IPS-11a (cell line): ENCODE measurements around the gene DAZAP2.
"Not testable (repeated sequence)": the region's sequence is repeated elsewhere in the genome, so short reads cannot be mapped to it uniquely, and the experiment has no call there.

Experiments used
- H3K4me3 ChIP-seq: one replicate; pipeline ENCODE4 v1.5.1; 2013; ENCODE audit warnings: low read depth, low read length, control low read depth

Gene DAZAP2

DNA sequence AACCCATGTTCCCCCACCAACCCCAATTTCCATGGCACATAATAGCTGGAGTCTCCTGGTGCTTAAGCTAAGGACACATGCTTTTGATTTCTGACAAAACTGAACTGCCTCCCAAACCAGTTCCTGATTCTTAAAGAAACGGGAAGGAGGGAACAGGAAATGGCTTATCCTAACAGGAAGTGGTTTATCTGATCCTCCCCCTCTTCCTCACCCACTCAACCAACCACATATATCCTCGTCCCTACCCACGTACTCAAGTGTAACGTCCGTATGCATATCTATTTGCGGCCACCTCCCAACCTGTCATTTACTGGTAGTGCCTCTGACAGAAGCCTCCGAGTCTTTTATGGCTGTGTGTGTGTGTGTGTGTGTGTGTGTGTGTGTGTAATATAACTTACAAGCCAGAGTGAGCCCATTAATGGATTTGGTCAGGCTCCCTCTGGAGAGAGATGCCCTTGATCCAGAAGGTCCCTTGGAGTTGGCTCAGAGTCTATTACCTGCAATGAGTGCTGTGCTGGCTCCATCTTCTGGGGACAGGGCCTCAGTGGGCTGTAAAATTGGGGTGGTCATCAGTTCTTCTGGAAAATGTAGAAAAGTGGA is 7.7 kb downstream of the DAZAP2 start:
- no peak overlapping the region for H3K4me3 ChIP-seq

DNA sequence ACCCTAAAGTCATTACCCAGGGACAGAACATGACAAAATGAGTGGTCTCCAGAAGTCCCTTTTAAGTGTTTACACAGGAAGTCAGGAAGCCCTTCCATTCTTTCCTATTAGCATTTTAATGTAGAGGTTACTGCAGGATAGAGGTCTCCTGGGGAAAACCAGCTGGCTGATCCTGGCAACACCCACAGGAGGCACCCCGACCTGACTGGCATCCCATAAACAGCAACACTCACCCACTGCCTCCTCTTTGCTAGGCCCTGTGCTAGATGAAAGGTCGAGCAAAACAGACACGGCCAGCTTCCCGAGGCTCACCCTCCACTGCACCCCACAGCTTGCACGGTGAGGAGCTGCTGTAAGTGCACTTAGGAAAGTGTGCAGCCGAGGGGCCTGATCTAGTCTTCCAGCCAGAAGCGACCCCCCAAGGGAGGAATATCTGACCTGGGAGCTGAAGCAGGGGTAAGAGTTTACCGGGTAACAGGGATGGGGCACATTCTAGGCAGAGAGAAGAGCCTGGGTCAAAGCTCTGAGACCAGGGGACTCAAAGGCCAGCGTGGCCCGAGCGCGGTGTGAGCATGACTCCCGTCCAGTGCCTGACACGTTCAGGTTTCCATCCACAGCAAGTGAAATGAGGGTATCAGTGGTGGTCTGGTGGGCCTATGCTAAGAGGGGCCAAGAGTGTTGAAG is 9.0 kb downstream of the DAZAP2 start:
- H3K4me3 ChIP-seq = no peak overlapping the region

DNA sequence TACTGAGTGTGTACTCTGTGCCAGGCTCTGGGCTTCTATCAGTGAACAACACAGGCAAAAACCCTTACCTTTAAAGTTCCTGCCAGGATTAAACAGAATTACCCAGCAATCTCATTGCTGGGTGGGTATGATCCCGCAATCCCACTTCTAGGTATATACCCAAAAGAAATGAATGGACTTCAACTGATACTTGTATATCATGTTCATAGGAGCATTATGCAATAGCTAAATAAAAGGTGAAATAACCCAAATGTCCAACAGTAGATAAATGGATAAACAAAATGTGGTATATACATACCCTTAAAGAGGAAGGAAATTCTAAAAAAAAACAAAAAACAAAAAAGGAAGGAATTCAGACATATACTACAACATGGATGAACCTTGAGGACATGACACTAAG is 14.7 kb downstream of the DAZAP2 start:
- H3K4me3 ChIP-seq = no peak overlapping the region

DNA sequence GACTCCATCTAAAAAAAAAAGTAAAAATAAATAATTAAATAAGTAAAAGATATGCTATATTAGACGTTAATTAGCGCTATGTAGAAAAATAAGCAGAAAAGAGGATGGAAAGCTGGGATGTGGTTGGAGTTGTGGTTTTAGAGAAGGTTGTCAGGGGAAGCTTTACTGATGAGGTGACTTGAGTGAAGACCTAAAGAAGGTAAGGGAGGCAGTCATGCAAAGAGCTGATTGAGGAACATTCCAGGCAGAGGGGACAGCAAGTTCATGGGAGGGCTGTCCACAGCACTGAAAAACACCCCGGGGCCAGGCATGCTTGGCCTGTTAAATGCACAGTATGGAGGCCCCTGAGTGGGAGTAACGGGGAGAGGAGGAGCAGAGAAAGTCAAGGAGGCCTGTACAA is 15.9 kb downstream of the DAZAP2 start:
- H3K4me3 ChIP-seq = no peak overlapping the region

DNA sequence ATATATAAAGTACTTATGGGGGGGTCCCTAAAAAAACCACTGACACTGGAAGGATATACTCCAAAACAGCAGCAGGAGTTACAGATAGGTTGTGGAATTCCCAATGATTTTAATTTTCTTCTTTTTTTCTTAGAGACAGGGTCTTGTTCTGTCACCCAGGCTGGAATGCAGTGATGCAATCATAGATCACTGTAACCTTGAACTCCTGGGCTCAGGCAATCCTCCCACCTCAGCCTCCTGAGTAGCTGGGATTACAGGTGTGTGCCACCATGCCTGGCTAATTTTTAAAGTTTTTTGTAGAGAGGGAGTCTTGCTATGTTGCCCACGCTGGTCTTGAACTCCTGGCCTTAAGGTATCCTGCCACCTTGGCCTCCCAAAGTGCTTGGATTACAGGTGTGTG is 21.0 kb downstream of the DAZAP2 start:
- H3K4me3 ChIP-seq = not testable (repeated sequence)

DNA sequence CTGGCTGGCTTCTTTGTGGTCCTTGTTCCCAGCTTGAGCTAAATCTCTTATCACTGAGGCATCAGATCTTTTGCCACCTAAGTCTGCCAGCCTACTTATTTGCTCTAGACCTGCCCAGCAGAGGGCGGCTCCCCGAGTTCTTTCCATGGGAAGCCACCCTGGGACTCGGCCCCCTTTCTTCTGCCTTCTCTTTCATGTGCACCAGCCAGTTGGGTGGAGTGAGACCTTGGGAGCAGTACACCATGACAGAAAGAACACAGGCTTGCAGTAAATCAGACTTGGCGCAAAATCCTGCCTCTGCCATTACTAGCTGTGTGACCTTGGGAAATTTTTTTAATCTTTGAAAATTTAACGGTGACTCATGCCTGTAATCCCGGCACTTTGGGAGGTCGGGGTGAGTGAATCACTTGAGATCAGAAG is 24.1 kb downstream of the DAZAP2 start:
- H3K4me3 ChIP-seq = no peak overlapping the region

DNA sequence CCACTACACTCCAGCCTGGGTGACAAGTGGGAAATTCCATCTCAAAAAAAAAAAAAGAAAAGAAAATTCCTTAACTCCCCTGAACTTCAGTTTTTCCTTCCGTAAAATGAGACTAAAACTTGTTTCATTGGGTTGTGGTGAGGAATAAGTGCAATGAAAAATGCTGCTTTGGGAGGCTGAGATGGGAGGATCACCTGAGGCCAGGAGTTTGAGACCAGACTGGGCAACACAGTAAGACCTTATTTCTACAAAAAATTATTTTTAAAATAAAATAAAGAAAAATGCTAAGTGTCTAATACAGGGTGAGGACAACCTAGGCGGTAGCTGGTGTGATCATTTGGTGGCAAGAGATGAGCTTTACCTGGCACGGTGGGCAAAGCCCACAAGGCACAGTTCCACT is 24.7 kb downstream of the DAZAP2 start:
- no peak overlapping the region for H3K4me3 ChIP-seq

DNA sequence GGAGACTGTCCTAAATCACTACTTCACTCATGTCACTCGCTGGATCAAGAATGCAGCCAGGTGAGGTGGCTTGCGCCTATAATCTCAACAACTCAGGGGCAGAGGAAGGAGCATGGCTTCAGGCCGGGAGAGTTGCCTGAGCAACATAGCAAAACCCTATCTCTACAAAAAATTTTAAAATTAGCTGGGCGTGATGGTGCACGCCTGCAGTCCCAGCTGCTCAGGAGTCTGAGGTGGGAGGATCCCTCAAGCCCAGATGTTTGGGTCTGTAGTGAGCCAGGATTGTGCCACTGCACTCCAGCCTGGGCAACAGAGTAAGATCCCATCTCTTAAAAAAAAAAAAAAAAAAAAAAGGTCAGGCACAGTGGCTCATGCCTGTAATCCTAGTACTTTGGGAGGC is 25.7 kb downstream of the DAZAP2 start:
- H3K4me3 ChIP-seq = no peak overlapping the region

DNA sequence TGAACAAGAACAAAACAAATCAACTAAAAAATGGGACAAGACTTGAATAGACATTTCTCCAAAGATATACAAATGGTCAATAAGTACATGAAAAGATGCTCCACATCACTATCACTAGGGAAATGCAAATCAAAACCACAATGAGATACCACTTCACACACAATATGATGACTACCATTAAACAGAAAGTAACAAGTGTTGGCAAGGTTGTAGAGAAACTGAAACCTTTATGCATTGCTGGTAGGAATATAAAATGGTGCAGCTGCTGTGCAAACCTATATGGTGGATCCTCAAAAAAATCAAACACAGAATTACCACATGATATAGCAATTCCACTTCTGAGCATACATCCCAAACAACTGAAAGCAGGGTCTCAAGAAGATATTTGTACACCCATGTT is 26.4 kb downstream of the DAZAP2 start:
- no peak overlapping the region for H3K4me3 ChIP-seq

DNA sequence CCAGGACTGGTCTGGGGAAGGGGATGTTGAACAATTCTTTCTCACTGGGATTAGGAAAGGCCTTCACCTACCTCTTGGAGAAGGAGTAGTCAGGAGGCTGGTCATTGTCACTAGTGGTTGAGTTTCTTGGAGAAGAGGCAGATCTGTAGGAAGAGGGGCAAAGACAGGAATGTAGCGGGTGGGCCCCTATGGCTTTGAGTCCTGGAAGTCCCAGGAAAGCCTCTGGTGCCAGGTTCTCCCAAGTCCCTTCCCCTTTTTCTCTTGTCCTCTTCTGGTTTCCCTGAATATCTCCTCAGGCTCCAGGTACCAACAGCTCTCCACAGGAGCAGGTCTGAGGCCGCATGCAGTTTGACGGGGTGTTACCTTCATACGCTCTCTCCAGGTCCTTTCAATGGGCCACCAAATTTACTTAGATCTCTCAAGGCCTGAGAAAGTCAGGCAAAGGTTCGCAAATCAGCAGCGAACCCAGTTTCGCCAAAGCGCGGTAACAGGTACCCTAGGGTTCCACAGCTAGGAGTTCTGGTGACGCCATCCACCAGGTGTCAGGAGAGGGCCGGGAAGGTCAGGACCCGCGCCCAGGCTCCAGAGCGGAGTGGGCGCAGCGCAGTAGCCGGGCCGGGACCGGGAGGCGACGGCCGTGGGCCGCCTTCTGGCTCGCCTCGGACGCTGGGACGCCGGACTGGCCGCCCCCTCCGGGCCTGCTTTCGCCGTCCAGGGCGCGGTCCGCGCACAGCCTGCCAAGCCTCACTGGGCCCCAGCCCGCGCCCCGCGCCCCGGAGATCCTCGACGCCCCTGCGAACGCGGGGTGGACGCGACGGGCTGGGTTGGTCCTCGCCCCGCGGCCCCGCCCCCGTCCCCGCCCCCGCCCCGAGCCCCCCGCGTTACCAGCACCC is 30.8 kb downstream of the DAZAP2 start:
- peak overlapping the region; percentile 45 for H3K4me3 ChIP-seq

DNA sequence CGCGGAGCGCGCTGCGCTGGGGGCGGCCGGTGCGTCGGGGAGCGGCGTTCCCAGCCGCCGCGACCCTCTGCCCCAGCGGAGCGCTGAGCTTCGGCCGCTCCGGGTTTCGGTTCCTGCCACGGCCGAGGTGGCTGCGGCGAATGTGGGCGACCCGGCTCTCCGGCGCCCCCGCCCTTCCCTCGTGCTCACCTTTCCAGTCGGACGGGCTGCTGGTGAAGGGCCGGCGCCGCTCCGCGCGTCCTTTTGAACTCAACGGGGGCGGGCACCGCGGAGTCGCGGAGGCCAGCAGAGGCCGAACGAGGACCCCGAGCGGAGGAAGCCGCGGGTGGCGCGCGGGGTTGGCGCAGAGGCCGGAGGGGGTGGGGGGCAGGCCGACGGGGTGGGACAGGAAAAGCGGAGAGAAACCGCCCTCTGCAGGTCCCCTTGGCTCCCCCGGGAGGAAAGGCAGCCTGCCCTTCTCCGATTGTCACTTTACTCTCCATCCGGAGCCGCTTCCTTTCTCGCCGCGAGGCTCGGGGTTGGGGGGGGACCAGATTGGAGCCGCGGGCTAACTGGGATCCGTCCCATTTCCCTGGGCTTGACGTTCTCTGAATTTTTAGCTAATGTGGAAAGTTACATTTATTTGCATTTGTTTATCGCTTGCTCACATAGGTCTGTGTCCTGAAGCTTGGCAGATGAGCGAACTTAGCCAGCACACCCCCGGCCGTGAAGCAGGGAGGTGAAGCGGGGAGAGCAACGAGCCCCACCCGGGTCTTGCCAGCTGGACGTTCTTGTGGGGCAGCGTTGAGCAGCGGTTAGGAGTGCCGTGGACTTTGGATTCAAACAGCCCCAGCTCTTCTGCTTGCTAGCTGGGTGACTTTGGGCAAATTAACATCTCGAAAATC is 31.7 kb downstream of the DAZAP2 start, which contains the start of gene SMAGP:
SMAGP (minus strand) TSS at position 349 of the 884 bp plus-strand sequence. CDS start 1,137 bp downstream, outside the sequence.
- peak within 1 kb of the TSS; percentile 65 for H3K4me3 ChIP-seq

DNA sequence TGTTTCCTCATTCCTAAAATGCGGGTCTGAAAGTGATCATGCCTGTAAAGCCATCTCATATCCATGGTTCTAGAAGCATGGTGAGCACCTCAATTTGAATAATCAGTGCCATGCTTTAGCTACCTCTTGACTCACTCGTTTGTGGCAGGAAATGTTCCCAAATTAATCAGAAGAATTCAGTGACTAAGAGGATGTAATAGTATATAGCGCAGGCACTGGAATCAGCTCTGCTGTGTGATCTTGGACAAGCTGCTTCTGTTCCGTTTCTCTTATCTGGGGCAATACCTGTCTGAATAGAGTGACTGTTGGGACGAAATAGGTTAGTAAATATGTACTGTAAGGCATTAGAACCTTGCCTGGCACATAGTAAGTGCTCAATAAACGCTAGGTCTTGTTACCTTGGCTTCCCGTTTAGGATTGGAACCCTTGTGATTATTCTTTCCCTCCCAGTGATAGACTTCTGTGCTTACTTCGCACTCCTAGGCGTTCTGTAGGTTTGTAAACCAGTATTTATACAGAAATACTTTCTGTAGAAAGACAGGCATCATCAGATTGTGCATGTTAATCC is 32.4 kb downstream of the DAZAP2 start:
- H3K4me3 ChIP-seq = peak overlapping the region; percentile 65

DNA sequence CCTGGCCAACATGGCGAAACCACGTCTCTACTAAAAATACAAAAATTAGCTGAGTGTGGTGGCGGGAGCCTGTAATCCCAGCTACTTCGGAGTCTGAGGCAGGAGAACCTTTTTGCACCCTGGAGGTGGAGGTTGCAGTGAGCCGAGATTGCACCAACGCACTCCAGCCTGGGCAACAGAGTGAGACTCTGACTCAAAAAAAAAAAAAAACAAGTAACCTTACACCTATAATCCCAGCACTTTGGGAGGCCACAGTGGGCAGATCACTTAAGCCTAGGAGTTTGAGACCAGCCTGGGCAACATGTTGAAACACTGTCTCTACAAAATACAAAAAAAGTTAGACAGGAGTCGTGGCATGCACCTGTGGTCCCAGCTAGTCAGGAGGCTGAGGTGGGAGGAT is 34.2 kb downstream of the DAZAP2 start:
- not testable (repeated sequence) for H3K4me3 ChIP-seq

DNA sequence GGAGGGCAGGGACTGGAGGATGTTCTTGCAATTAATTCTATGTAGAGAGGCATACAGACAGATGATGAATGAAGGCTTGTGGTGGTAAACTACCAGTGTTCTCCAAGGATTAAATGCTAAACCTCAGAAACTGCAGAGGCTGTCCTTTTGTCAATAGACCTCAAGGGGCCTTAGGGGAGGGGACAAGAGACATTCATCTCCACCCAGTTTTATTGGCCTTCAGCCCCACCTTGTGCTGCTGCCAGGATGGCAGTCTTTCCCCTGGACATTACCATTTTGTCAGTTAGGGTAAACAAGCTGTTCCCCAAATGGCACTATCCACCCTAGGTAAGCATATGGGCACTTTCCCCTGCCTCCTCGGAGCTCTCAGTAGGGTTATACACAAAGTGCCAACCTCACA is 36.5 kb downstream of the DAZAP2 start:
- no peak overlapping the region for H3K4me3 ChIP-seq

DNA sequence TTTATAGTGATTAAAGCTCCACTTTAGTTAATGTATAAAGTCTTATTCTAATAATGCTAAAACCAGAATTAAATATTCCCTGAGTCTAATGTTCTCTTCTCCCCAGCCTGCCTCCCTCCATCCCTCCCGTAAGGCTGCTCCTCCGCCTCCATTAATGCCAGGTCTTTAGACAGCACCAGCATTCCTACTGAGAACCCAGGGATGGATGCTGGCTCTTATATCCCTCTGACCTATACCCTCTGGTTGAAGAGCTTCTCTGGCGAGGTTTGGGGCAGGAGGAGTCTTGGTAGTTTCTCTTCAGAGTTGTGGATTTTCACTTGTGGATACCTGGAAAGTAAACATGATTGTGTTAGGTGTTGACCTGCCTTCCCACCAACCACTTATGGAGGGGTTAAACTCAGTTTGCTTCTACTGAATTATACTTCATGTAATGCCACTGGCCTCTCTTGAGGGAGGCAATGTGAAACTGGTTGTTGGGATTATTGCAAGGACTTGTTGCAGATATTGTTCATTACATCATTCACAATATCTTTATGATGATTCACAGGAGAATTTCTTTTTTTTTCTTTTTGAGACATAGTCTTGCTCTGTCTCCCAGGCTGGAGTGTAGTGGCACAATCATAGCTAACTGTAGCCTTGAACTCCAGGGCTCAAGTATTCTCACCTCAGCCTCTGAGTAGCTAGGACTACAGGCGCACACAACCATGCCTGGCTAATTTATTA is 42.7 kb downstream of the DAZAP2 start:
- H3K4me3 ChIP-seq = no peak overlapping the region

DNA sequence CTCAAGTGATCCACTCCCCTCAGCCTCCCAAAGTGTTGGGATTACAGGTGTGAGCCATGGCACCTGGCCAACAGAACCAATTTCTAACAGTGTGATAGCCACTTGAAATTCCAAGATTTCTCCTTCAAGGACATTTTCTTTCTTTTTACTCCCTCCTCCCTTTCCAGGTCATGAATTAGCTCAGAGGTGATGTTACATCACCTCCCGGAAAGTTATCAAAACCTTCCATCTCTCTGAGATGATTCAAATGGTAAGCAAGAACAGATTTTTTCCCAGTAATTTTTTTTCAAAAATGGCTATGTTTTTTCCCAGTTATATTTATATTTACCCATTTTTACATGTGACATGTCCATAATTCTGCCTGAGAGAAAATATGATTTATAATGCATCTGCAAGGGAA is 47.2 kb downstream of the DAZAP2 start:
- no peak overlapping the region for H3K4me3 ChIP-seq

DNA sequence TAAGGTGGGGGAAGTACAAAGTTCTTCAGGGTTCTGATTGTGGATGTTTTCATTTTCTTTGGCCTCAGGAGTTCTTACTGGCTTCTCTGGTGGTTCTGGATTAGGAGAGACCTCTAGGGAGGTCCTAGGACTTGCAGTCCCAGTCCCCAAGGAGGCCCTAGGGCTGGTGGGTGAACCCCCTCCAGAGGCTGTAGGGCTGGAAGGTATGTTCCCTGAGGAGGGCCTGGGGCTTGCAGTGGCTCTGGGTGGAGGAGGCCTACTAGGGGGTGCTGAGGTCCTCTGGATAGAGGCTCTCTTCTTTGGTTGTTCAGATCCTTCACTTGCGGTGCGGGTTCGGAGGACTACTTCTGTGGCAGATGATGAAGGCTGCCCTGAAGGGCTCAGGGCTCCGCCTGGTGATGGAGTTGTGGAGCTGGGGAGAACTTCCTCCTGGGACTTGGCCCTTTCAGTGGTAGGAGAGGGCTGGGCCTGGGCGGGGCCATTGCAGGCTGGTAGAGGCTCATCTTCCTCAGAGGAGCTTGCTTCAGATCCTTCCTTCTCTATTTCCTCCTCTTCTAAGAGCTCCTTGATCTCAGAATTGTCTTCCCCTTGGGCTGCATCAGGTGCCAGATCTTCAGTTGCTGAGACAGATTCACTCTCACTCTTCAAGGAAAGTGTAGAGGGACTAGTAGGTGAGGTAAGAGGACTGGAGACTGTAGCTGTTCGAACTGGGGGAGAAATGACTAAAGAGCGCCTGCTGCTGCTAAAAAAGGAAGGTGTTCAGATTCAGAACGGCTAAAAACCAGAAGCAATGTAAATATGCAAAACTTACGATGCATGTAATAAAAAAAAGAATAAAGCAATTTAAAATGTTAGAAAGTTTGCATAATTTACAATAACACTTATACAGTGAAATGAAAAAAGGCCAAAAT is 53.2 kb downstream of the DAZAP2 start:
- H3K4me3 ChIP-seq = not testable (repeated sequence)
